Measurements from ENCODE around the gene PCOLCE2. TPM values are rescaled to one million over a fixed set of nuclear protein-coding genes. Genes with fewer than 3 reads are reported as not detected.
A peak's percentile ranks its signal among the peaks of the same experiment; 100 is the strongest.

PCOLCE2 gene
- total RNA-seq, 6 experiments from 2014 or later, result 1.8 to 9.7 (median 3.8) TPM

DNA sequence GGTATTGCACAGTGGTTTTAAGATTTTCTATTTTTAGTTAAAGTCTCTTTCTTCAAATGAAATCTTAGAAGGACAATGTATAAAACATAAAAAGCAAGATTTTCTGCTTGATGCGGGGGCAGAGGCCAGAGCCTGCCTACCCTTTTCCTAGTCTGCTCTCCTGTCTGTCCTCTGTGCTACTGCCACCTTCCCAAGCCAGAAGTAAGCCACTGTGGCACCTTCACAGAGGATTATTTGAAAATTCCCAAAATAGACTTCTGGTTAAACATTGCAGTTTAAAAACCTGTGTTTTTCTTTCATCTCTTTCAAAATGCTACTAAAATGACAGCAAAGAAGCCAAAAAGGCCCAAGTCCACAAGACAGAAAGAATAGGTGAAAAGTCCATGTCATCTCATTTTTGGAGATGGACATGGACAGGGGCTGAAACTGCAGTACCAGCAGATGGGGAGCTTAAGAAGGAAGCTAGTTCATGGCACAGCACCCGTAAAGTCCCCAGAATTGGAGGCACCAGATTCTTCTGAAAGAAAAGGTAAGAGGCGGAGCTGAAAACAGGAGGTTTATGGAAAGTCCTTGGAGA is 37.6 kb upstream of the PCOLCE2 start:
- Histone ChIP-seq H3K27ac (peak overlapping the region in 1 of 3 donors; percentile 12), H3K4me3 (peak overlapping the region in 1 of 3 donors; percentile 7), H3K36me3 (no peaks in the 10 kb centered on the region), H3K27me3 (no peaks in the 10 kb centered on the region), H3K4me1 (peaks cover 0 to 29% (median 6%) of the 10 kb centered on the region in 4 donors), H3K9me3 (no peaks in the 10 kb centered on the region)
- TF ChIP-seq POLR2A (IDR thresholded peaks at IDR 0.05) (no peak), CTCF (IDR thresholded peaks at IDR 0.05) (no peak)
- no peak for DNase-seq
- ATAC-seq, result peak; percentile 31 to 71 (median 65)
- 35% methylated on average over 2 of the region's 3 CpGs for WGBS (ENCODE audit: insufficient coverage, low coverage, low lambda C conversion rate, missing lambda C conversion rate)
- intact Hi-C loops (cut with DNase I), result no loop called here

DNA sequence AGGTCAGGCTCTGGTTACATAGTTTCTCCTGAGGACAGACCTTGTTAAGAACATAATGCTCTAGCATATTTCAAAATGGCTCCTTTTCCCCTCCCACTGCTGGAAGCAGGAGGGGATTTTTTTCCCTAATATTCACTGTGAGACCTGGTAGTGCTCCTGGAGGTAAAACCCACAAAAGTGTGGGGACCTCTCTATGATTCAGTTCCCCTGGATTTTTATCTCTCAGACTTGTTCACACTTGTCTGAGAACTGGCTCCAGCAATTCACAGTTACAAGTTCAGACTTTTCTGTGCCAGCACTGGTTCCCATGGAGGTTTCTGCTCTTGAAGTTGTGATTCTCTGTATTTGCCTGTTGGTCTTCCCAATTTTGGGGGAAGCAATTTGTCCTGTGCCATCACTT is 36.3 kb upstream of the PCOLCE2 start:
- no peak for DNase-seq
- Histone ChIP-seq H3K27me3 (no peaks in the 10 kb centered on the region), H3K36me3 (no peaks in the 10 kb centered on the region), H3K27ac (no peak overlapping the region), H3K4me1 (peaks cover 0 to 29% (median 6%) of the 10 kb centered on the region in 4 donors), H3K4me3 (no peak overlapping the region), H3K9me3 (no peaks in the 10 kb centered on the region)
- ATAC-seq, result no peak
- TF ChIP-seq POLR2A (IDR thresholded peaks at IDR 0.05) (no peak), CTCF (IDR thresholded peaks at IDR 0.05) (no peak)
- intact Hi-C loops (cut with DNase I), result no loop called here

- H3K27me3 ChIP-seq, result no peaks in the 10 kb centered on the region
- intact Hi-C loops (cut with DNase I), result no loop called here
- ATAC-seq (no peak), DNase-seq (no peak)
- no peak overlapping the region for H3K27ac ChIP-seq
- H3K4me3 ChIP-seq, result no peak overlapping the region
- no peaks in the 10 kb centered on the region for H3K36me3 ChIP-seq
- peaks cover 0 to 26% (median 6%) of the 10 kb centered on the region in 4 donors for H3K4me1 ChIP-seq
- TF ChIP-seq CTCF (IDR thresholded peaks at IDR 0.05), result no peak
- no peak for TF ChIP-seq POLR2A (IDR thresholded peaks at IDR 0.05)
- H3K9me3 ChIP-seq, result no peaks in the 10 kb centered on the region
These were observed 34.8 kb upstream of the PCOLCE2 start for GRCh38 chr3:142923694-142924093.

GRCh38 chr3:142916605-142917004 is 27.7 kb upstream of the PCOLCE2 start:
- DNase-seq, result no peak
- peaks cover 0 to 9% (median 0%) of the 10 kb centered on the region in 4 donors for H3K4me1 ChIP-seq
- no peak overlapping the region for H3K27ac ChIP-seq
- H3K36me3 ChIP-seq, result no peaks in the 10 kb centered on the region
- 22% methylated on average over 2 of the region's 2 CpGs for WGBS (ENCODE audit: insufficient coverage, low coverage, low lambda C conversion rate, missing lambda C conversion rate)
- no peak overlapping the region for H3K4me3 ChIP-seq
- TF ChIP-seq POLR2A (IDR thresholded peaks at IDR 0.05), result no peak
- no peak for TF ChIP-seq CTCF (IDR thresholded peaks at IDR 0.05)
- intact Hi-C loops (cut with DNase I), result no loop called here
- no peak for ATAC-seq
- no peaks in the 10 kb centered on the region for H3K27me3 ChIP-seq
- no peaks in the 10 kb centered on the region for H3K9me3 ChIP-seq

DNA sequence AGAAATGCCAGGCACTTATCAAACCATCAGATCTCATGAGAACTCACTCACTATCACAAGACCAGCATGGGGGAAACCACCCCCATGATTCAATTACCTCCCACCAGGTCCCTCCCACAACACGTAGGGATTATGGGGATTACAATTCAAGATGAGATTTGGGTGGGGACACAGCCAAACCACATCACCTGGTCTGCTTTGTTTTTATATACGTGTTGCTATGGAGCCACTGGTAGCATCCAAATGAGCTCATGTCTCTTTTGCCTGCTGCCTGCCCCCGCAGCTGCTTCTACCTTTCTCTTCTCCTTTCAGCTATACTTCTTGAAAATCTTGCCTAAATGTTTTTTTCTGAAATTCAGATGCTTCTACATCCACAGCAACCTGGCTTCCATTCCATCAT is 26.8 kb upstream of the PCOLCE2 start:
- no peaks in the 10 kb centered on the region for H3K27me3 ChIP-seq
- peaks cover 0 to 9% (median 0%) of the 10 kb centered on the region in 4 donors for H3K4me1 ChIP-seq
- ATAC-seq, result no peak
- no peaks in the 10 kb centered on the region for H3K36me3 ChIP-seq
- TF ChIP-seq CTCF (IDR thresholded peaks at IDR 0.05) (no peak), POLR2A (IDR thresholded peaks at IDR 0.05) (no peak)
- WGBS (ENCODE audit: insufficient coverage, low coverage, low lambda C conversion rate, missing lambda C conversion rate), result 77% methylated on average over 3 of the region's 3 CpGs
- no peaks in the 10 kb centered on the region for H3K9me3 ChIP-seq
- no peak overlapping the region for H3K4me3 ChIP-seq
- no peak overlapping the region for H3K27ac ChIP-seq
- intact Hi-C loops (cut with DNase I), result no loop called here
- no peak for DNase-seq

All from right lobe of liver (tissue), 6 donors.